Nephron (organoid): ENCODE data around the gene ZNF423.

Experiments
- H3K27ac Mint-ChIP-seq, 3 experiments: 2 replicates each; pipeline ENCODE4 v1.8.0; 2020; ENCODE audit warnings: mixed read lengths in 3 of 3, mild to moderate bottlenecking in 2 of 3, moderate library complexity in 1 of 3
- H3K27me3 Mint-ChIP-seq: 2 replicates; pipeline ENCODE4 v1.8.0; 2021; ENCODE audit warnings: low read depth, mild to moderate bottlenecking, moderate library complexity, mixed read lengths
- H3K36me3 Mint-ChIP-seq: 2 replicates; pipeline ENCODE4 v1.8.0; 2020; ENCODE audit warnings: low read depth, mixed read lengths
- H3K4me1 Mint-ChIP-seq: 2 replicates; pipeline ENCODE4 v1.8.0; 2020; ENCODE audit warnings: mixed read lengths
- H3K4me3 Mint-ChIP-seq, 3 experiments: 2 replicates each; pipeline ENCODE4 v1.8.0; 2020; ENCODE audit warnings: mild to moderate bottlenecking in 3 of 3, mixed read lengths in 3 of 3, moderate library complexity in 2 of 3
- H3K9me3 Mint-ChIP-seq: 2 replicates; pipeline ENCODE4 v1.8.0; 2020; ENCODE audit warnings: mixed read lengths
- TF ChIP-seq, protein P1 (sequence below), 3 experiments: fragments of 200-600 bp; sonication (generic); IDR thresholded peaks; one replicate each; pipeline ENCODE4 v1.5.0; 2021; ENCODE audit warnings: antibody characterized with exemption in 3 of 3; ENCODE audit not compliant: unreplicated experiment in 3 of 3

Gene ZNF423

DNA sequence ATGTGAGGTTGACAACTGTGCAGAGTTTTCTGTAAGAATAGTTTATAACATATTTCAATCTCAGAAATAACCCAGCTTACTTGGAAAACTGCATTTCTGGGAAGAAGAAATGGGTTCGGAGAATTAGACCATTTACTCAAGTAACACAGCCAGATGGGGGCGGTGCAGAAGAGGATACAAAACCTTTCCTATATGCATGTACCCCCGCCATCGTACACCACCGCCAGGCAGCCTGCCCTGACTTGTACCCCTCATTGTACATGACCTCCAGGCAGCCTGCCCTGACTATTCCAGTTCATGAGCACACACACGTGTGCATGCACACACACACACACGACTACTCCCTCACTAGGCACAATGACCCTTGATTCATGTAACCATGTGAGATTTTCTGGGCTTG is 328.3 kb downstream of the ZNF423 start:
- TF ChIP-seq, protein P1, sequence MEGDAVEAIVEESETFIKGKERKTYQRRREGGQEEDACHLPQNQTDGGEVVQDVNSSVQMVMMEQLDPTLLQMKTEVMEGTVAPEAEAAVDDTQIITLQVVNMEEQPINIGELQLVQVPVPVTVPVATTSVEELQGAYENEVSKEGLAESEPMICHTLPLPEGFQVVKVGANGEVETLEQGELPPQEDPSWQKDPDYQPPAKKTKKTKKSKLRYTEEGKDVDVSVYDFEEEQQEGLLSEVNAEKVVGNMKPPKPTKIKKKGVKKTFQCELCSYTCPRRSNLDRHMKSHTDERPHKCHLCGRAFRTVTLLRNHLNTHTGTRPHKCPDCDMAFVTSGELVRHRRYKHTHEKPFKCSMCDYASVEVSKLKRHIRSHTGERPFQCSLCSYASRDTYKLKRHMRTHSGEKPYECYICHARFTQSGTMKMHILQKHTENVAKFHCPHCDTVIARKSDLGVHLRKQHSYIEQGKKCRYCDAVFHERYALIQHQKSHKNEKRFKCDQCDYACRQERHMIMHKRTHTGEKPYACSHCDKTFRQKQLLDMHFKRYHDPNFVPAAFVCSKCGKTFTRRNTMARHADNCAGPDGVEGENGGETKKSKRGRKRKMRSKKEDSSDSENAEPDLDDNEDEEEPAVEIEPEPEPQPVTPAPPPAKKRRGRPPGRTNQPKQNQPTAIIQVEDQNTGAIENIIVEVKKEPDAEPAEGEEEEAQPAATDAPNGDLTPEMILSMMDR (IDR thresholded peaks at IDR 0.05; ENCODE audit: unreplicated experiment in 3 of 3), result peak in 1 of 3 experiments; percentile 15
- H3K36me3 Mint-ChIP-seq, result peaks cover 5% of the 10 kb centered on the region
- peak overlapping the region; percentile 90 to 91 (median 91) for H3K27ac Mint-ChIP-seq
- peaks cover 5% of the 10 kb centered on the region for H3K27me3 Mint-ChIP-seq
- peak overlapping the region in 2 of 3 experiments; percentile 73 to 75 for H3K4me3 Mint-ChIP-seq
- no peaks in the 10 kb centered on the region for H3K9me3 Mint-ChIP-seq
- peaks cover 83% of the 10 kb centered on the region for H3K4me1 Mint-ChIP-seq

DNA sequence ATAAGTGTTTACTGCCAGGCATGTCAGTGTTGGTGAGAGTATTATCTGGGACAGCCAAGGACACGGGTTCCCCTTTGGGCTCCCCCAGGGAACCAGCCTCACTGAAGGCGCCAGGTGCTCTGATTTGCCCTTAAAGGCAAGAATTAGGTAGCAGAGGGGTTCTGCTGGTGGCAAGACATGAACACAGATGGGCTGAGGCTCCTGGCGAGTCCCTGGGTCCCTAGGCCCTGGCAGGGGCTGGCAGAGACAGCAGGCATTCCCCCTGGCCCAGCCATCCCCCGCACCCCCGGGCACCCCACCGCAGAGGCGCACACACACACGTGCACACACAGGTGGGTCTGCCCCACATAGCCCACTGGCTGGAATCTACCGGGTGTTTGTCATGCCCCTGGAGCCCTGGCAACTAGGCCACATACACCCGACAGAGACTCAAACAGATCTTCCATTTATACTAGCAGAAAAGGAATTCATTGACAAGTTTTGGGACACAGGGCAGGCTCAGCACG is 329.0 kb downstream of the ZNF423 start:
- H3K4me3 Mint-ChIP-seq, result no peak overlapping the region
- no peaks in the 10 kb centered on the region for H3K9me3 Mint-ChIP-seq
- TF ChIP-seq, protein P1 (IDR thresholded peaks at IDR 0.05; ENCODE audit: unreplicated experiment in 3 of 3), result no peak
- H3K27me3 Mint-ChIP-seq, result peaks cover 5% of the 10 kb centered on the region
- peaks cover 12% of the 10 kb centered on the region for H3K36me3 Mint-ChIP-seq
- peak overlapping the region; percentile 90 to 91 (median 91) for H3K27ac Mint-ChIP-seq
- peaks cover 85% of the 10 kb centered on the region for H3K4me1 Mint-ChIP-seq

- H3K9me3 Mint-ChIP-seq, result no peaks in the 10 kb centered on the region
- peak overlapping the region in 1 of 3 experiments; percentile 45 for H3K4me3 Mint-ChIP-seq
- peaks cover 79% of the 10 kb centered on the region for H3K4me1 Mint-ChIP-seq
- H3K36me3 Mint-ChIP-seq, result peaks cover 25% of the 10 kb centered on the region
- H3K27me3 Mint-ChIP-seq, result no peaks in the 10 kb centered on the region
- TF ChIP-seq, protein P1 (IDR thresholded peaks at IDR 0.05; ENCODE audit: unreplicated experiment in 3 of 3), result no peak
- peak overlapping the region; percentile 41 to 93 (median 84) for H3K27ac Mint-ChIP-seq
These were observed 331.0 kb downstream of the ZNF423 start for GRCh38 chr16:49524947-49525315.

GRCh38 chr16:49524216-49524946 is 331.5 kb downstream of the ZNF423 start:
- TF ChIP-seq, protein P1 (IDR thresholded peaks at IDR 0.05; ENCODE audit: unreplicated experiment in 3 of 3), result no peak
- H3K27me3 Mint-ChIP-seq, result no peaks in the 10 kb centered on the region
- peaks cover 31% of the 10 kb centered on the region for H3K36me3 Mint-ChIP-seq
- H3K4me1 Mint-ChIP-seq, result peaks cover 76% of the 10 kb centered on the region
- H3K4me3 Mint-ChIP-seq, result no peak overlapping the region
- H3K9me3 Mint-ChIP-seq, result no peaks in the 10 kb centered on the region
- peak overlapping the region; percentile 41 to 93 (median 84) for H3K27ac Mint-ChIP-seq

GRCh38 chr16:49523435-49524159 is 332.3 kb downstream of the ZNF423 start:
- no peak overlapping the region for H3K4me3 Mint-ChIP-seq
- H3K4me1 Mint-ChIP-seq, result peaks cover 68% of the 10 kb centered on the region
- H3K36me3 Mint-ChIP-seq, result peaks cover 34% of the 10 kb centered on the region
- TF ChIP-seq, protein P1 (IDR thresholded peaks at IDR 0.05; ENCODE audit: unreplicated experiment in 3 of 3), result no peak
- H3K27ac Mint-ChIP-seq, result peak overlapping the region in 1 of 3 experiments; percentile 43
- no peaks in the 10 kb centered on the region for H3K9me3 Mint-ChIP-seq
- H3K27me3 Mint-ChIP-seq, result no peaks in the 10 kb centered on the region
